HG03039 (cell line): ENCODE measurements around the gene OGDHL.
"Not testable (repeated sequence)": the region's sequence is repeated elsewhere in the genome, so short reads cannot be mapped to it uniquely, and the experiment has no call there.

Experiments
- ATAC-seq: cut with Tn5 transposase; IDR thresholded peaks from one replicate; pipeline ENCODE4 v1.9.1; 2021; ENCODE audit warnings: mild to moderate bottlenecking, moderate library complexity; ENCODE audit not compliant: unreplicated experiment

The OGDHL gene

DNA sequence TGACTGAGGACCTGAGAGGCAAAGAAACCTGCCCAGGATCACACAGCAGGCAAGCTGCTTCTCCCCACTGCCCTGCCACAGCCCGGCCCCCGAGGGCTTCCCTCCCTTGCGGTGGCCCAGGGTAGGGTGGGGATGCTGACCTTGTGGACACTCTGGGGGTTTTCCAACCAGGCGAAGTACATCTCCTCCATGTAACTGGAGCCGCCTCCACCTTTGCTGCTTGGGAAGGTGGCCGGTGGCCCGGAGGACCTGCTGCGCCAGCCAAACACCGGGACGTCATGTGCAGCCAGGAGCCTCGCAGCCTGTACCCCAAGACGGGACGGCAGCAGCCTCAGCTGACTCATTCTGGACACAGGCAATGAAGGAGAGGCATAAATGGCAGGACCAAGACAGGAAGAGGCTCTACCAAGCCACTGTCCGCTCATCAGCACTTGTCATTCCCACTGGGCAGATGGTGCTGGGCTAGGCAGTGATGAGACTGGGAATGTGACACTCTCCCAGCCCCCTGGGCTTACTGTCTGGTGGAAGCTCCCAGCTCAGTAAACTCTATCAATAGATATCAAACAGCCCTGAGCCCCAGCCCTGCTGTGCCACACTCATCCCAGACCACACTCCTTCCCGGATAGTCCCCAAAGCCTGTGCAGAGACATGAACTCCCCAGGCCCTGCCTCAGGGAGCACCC is 3.7 kb downstream of the OGDHL start:
- ATAC-seq, result no peak

DNA sequence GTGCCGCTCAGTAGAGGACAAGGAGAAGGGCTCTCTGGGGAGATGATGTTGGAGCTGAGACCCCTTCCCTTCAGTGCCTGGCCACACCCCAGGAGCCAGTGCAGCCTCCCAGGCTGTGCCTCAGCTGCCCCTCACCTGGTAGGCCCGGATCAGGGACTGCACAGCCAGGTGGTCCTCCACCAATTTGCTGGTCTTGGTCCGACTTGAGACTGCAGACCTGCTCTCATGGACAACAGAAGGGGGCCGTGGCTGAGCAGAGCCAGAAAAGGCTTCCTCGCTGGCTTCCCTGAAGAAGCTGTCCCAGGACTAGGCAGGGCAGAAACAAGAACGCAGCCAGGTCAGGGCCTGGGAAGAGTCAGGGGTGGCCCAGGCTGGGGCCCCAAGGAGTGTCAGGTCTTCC is 5.5 kb downstream of the OGDHL start:
- ATAC-seq, result no peak

DNA sequence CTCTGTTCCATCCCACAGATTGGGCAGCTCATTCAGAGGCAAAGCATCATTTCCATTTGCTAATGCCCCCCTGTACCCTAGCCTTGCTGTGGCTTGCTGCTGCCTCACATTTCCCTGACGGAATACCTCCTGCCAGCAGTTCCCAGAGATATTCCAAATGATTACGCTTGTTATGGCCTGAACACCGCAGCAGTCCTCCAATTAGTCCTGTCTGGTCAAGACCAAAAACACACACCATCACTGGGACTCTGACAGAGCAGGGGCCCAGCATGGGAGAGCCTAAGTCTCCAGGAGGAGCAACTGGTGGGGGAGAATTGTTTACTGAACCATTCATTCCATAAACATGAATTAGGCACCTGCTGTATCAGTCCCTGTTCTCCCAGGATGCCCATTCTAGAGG is 6.1 kb downstream of the OGDHL start:
- no peak for ATAC-seq

DNA sequence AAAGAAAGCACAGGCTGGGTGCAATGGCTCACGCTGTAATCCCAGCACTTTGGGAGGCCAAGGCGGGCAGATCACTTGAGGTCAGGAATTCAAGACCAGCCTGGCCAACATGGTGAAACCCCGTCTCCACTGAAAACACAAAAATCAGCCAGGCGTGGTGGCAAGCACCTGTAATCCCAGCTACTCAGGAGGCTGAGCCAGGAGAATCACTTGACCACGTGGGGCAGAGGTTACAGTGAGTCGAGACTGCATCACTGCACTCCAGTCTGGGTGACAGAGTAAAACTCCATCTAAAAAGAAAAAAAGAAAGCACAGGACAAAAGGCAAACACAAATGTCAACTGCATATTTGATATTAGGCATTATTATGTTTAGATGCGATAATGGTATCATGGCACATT is 7.2 kb downstream of the OGDHL start:
- not testable (repeated sequence) for ATAC-seq

DNA sequence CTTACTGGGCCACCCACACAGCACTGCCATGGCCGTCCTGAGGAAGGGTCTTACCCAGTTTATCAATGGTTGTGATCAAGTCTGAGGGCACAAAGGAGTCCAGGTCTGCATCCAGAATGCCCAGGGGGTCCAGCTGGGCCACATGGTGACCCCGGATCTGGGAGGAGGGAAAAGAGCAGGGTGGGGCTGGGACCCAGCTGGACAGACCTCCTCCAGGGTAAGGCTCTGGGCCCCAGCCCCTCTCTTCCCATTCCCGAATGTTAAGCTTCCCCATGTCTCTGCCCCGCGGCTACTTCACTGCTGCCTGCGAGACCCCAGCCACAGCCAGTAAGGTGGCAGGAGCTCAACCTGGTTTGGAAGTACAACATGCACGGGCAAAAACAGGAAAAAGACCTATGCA is 9.5 kb downstream of the OGDHL start:
- ATAC-seq, result no peak

DNA sequence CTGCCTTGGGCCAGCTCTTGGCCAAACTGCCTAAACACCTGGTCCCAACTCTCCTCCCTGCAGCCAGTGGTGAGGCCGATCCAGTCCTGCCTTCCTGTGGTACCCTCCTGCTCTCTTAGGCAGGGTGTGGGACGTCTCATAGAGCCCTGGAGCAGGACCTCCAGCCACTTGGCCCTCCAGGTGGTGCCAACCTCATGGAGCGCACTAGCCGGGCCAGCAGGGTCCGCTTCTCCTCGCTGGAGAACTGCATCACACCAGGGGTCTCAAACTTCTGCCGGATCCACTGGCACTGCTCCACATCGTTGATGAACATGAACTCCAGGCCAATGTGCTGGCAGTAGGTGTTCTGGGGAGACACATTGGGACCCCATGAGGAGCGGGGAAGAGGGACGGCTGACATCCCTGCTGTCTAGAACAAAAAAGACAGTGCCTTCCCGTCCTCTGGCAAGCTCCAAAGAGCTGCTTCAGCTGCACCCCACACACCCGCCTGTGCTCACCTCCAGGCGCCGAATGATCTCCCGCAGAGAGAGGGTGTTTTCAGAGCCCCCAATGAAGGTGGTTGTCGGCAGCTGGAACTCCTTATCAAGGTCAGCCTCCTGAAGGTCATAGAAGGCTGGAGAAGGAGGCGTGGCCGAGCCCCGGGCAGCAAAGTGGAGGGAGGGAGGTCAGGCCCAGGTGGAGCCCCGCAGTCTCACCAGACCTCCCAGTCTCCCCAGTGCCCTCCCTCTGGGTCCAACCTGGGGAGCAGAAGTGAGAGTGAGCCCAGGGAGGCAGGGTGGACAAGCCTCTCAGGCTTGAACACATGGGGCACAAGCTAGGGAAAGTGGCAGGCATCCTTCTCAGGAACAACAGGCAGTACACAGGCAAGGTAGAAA is 10.2 kb downstream of the OGDHL start:
- ATAC-seq, result no peak

DNA sequence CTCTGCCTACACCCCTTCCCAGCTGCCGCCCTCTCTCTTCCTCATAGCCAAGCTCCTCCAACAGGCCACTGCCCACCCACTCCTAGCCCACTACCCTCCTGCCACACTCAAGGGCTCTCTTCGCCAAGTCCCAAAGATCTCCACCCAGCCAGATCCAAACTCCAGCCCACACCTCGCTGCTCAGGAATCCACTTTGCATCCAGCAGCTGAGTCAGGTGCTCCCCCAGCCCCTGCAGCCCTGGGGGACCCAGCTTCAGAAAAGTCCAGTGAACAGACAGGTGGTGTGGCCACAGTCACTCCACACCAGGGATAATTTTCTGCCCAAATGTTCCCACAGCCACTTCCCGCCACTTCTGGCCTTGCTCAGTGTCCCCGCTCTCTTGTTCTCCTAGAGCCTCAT is 10.9 kb downstream of the OGDHL start:
- ATAC-seq, result no peak

DNA sequence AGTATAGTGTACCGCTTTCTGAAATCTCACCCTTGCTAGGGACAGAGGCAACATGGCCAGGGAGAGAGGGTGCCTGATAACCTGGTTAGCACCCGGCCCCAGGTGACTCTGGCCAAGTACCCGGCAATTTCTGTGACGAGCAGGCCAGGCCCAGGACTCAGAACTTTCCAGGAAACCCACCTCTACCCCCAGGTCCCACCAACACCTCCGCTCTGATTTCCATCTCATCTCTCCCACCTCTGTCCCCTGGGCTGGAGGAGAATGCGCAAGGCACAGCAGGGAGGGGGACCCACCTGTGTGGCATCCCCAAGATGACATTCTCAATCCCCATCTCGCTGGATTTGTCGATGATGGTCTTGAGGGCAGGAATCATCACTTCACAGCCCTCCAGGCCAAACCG is 11.6 kb downstream of the OGDHL start:
- ATAC-seq, result no peak

DNA sequence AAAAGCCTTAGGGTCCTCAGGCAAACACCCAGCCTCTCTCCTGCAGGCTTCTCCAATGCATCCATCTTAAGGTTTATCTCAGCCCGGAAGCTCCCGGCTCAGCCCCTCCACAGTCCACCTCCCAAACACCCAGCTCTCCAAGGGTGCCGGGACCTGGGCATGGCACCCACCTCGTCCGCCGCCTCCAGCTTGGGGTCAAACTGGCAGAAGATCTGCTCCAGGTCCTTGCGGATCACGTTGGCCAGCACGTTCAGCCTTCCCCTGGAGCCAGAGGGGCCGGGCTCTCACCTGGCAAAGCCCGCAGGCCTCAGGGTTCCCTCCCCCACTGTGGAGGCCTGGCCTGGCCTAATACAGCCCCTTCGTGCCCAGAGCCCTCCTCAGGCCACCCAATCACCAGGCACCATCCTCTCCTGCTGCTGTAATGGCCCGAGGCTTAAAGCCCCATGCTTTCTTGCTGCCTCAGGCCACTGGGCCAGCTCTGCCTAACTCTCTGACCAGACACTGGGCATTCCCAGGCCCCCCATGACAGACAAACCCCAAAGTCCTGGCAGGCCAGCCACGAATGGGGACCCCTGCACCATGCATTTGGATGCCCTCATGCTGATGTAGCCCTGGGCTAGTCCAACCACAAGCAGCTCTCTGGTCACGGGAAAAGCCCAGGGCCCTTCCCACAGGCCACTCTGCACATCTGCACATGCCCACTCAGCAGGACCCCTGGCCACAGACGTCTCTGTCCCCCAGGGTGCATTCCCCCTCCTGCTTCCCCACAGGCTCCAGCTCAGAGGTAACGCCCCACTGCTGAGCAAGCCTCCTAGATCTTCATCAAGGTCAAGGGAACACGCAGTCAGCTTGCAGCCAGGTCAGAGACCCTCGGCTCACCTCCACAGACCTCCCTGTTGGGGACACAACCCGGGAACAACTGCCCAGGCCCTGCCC is 12.3 kb downstream of the OGDHL start:
- no peak for ATAC-seq

DNA sequence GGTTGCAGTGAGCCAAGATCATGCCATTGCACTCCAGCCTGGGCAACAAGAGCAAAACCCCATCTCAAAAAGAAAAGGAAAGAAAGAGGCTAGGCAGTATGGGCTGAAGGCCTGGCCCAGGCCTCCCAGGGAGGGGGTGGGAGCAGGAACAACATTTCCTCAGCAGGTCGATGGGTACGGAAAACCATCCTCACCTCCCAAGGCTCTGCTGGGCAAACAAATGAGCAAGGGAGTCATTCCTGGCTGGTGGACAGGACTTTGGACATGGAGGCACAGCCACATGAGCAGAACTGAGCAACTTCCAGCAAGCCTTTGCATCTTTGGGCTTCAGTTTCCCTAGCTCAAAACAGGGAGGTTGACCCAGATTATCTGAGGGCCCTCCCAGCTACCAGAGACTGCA is 13.0 kb downstream of the OGDHL start:
- ATAC-seq, result no peak

DNA sequence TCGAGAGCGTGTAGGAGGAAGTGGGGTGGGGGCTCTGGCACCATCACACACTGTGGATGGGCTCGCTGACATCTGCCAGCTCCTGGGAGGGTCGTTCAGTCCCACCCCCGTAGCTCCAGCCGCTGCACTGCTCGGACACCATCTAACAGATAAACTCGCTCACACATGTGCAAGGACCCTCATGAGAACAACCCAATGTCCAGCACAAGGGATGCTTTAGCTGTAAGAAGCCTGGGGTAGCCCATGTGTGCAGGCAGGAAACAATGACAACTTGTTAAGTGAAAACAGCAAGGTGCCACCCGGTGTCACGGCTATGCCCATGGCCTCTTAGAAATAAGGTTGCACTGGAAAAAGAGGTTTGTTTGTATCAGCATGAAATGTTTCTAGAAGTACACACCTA is 14.1 kb downstream of the OGDHL start:
- ATAC-seq, result no peak

DNA sequence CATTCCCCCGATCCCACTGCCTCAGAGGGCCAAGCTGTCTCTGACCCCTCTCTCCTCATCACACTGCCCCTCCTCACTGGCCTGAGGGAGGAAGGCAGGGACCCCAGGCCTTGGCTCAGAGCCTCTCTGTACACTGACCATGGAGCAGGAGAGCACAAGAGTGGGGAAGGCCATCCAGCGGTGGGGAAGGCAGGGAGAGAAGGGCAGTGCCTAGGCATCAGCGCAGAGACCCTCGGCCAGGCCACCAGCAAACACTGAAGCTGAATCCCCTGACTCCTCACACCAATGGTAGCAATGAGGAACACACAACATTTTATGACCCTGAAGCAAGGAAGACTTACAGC is 14.8 kb downstream of the OGDHL start:
- no peak for ATAC-seq

DNA sequence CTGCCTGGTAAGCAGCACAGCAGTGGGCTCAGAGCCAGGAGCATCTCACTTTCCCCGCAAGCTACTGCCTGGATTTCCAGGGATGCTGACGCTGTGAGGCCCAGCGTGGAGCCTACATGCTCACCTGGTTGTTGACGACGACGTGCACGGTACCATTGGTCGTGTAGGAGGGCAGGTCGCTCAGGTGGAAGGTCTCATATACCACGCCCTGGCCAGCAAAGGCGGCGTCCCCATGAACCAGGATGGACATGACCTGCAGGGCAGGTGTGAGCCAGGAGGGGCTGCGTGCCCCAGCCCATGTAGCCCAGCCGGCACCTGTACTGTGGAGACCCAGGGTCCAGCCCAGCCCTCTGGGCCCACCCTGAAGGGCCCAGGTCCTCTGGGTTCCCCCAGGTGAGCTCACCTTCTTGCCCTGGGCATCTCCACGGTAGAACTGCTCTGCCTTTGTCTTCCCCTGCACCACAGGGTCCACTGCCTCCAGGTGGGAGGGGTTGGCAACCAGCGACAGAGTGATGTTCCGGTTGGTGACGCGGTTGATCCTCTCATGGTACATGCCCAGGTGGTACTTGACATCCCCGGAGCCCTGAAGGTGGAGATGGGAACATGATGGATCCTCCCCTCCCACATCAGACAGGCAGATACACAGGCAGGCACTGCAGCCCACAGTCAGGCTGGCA is 15.4 kb downstream of the OGDHL start:
- no peak for ATAC-seq

DNA sequence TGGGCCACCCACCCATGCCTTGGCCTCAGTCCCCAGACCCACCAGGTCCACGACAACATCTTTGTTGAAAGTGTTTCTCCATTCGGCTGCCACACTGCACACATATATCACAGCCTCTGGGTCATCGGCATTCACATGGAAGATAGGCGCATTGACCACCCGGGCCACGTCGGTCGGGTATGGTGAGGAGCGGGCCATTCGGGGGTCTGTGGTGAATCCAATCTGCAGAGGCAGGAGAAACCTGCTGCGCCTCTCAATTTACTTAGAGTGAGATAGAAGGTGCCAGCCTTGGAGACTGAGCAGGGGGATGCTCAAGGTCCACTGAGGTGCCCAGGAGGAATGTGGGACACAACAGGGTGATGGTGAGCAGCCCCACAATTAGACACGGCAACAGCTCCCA is 16.4 kb downstream of the OGDHL start:
- ATAC-seq, result no peak

DNA sequence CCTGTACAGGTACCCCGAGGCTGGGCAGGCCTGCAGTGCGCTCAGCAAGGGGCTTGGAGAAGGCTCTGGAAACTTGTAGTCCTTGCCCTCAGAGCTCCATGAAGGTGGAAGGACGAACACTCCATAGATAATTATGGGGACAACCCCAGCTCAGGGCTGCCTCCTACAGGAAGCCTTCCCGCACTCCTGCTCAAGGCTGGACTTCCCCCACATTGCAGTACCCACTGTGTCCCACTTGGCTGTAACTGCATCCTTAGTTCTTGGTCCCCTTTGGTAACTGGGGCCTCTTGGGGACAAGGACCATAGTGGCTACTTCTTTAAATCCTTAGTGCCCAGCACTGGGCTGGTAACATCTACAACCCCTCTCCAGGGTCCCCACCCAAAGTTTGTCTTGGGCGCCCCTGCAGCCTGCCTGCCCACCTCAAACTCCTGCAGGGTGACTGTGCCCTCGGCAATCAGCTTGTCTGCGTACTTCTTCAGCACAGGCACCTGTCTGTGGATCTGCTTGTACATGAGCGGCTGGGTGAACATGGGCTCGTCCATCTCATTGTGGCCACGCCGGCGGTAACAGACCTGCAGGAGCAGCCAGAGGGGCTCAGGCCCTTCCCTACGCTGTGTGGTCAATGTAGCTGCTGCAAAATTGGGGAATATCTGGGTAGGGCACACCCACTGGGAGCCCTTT is 17.1 kb downstream of the OGDHL start:
- no peak for ATAC-seq

DNA sequence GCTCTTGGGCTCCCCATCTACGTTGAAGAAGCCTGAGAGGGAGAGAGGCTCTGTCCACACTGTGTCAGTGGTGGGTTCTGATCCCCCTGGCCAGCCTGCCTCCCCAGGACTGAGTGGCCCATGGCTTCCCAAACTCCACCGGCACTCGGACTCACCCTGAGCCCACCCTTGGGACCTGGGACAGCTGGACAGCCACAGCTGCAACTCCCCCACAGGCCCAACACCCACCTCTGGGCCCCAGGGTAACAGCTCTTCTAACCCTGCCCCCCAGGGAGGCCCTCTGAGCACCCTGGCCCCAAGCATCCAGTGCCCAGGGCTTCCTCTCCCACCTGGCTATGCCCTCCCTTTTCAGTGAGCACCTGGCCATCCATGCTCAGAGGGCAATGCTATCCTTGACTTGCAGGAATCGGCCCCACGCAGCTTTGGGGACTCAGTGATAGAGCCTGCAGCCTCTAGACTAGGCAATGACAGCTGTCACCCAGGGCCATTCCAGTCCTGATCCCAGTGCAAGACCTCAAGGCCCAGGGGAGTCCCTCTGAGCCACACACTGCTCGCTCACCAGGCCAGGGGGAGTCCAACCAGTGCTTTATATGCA is 17.9 kb downstream of the OGDHL start:
- no peak for ATAC-seq

DNA sequence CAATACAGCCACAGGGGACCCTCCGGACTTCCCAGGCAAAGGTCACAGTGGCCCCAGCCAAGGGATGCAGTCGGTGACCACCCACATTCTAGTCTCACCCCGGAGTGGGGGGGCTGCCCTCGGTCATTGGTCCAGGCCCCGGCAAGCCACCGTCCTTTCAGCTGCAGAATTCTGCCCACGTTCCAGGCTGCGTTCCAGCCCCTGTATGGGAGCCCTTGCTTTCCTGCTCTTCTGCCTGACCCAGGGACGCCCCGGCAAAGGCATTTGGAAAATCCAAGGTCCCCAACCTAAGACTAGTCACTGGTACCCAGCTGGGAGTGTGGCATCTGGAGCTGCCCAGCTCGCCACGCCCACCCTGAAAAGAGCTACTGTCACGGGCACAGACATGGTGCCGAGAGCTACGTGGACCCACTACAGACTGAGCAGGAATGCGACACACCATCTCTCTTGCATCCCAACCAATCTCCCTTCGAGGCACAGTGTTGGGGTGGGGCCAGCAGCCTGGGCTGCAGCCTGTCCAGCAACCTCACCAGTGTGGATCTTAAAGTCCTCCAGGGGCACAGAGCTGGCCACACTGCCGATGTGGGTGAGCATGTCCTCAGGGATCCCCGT is 18.6 kb downstream of the OGDHL start:
- ATAC-seq, result no peak

DNA sequence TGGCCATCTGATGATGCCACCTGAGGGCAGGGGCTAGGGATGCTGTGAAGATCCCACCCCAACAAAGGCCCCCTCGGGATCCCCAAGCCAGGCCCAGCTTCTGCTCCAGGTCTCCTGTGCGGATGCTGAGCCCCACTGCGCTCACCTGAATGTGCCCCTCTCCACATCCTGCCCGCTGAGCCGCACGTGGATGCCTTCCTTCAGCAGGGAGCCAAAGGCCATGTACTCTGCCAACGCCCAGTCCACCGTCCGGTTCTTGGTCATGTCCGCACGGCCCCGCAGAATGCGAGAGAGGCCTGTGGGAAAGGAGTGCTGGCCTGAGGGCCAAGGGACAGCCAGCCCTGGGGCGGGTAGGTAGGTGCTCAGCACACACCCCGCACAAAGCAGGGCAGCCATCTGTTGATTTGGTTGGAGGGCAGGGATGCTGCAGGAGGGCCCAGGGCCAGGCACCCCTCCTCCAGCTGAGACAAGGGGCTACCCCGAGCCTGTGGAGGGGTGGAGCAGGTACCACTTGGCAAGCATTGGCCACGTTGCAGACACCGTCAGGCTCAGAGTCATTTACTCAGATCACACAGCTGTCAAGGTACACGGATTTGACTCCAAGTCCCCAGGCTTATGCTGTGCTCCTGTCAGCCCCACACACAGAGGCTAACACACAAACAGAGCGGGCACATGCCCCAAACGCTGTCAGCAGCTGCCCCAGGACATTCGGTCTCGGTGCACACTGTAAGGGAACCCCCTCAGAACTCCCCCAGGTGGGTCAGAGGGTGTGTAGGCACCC is 19.2 kb downstream of the OGDHL start:
- ATAC-seq, result no peak
